DND-41 (cell line): ENCODE results near the gene ARHGAP6.

Source experiments
- ATAC-seq: fragments of 200-7000 bp; cut with Tn5 transposase; 3 replicates; pipeline ENCODE4 v1.9.1; 2021; ENCODE audit warnings: low read depth; ENCODE audit not compliant: insufficient read depth
- DNase-seq: peaks from one replicate; pipeline ENCODE4 v3.0.0-alpha.2; 2020
- H2AFZ ChIP-seq: 2 replicates; pipeline ENCODE4 v1.6.0; 2012; ENCODE audit warnings: low read depth, low read length
- H3K27ac ChIP-seq: 2 replicates; pipeline ENCODE4 v1.5.1; 2012; ENCODE audit warnings: low read length, inconsistent platforms
- H3K27me3 ChIP-seq: fragments of 200-600 bp; sonication (generic); 2 replicates; pipeline ENCODE4 v1.6.0; 2012; ENCODE audit warnings: low read length, mild to moderate bottlenecking, inconsistent platforms; ENCODE audit not compliant: insufficient read depth, poor library complexity
- H3K36me3 ChIP-seq: 2 replicates; pipeline ENCODE4 v1.5.1; 2012; ENCODE audit warnings: low read length, inconsistent platforms; ENCODE audit not compliant: insufficient read depth
- H3K4me1 ChIP-seq: 2 replicates; pipeline ENCODE4 v1.5.1; 2012; ENCODE audit warnings: mild to moderate bottlenecking, low read length; ENCODE audit not compliant: insufficient read depth
- H3K4me2 ChIP-seq: 2 replicates; pipeline ENCODE4 v1.6.0; 2012; ENCODE audit warnings: mild to moderate bottlenecking, moderate library complexity, low read length, inconsistent platforms; ENCODE audit not compliant: insufficient read depth
- H3K4me3 ChIP-seq, 2 experiments: fragments of 200-600 bp in 1 of 2; shearing (Covaris generic) in 1 of 2; 2 replicates each; pipeline ENCODE4 v1.5.1; 2012 to 2016; ENCODE audit warnings: inconsistent platforms in 2 of 2, low read length in 2 of 2, mild to moderate bottlenecking in 2 of 2, low read depth in 1 of 2, moderate library complexity in 1 of 2
- H3K79me2 ChIP-seq: 2 replicates; pipeline ENCODE4 v1.6.0; 2012; ENCODE audit warnings: low read length, inconsistent platforms; ENCODE audit not compliant: insufficient read depth
- H3K9ac ChIP-seq: 2 replicates; pipeline ENCODE4 v1.6.0; 2012; ENCODE audit warnings: low read depth, mild to moderate bottlenecking, inconsistent platforms, low read length, moderate library complexity
- H3K9me3 ChIP-seq: 2 replicates; pipeline ENCODE4 v1.5.1; 2012; ENCODE audit warnings: low read length, moderate library complexity, mild to moderate bottlenecking, inconsistent platforms; ENCODE audit not compliant: insufficient read depth, severe bottlenecking
- H4K20me1 ChIP-seq: 2 replicates; pipeline ENCODE4 v1.6.0; 2012; ENCODE audit warnings: low read length; ENCODE audit not compliant: insufficient read depth
- CTCF ChIP-seq: IDR thresholded peaks from 2 replicates; pipeline ENCODE4 v1.5.1; 2012; ENCODE audit warnings: borderline replicate concordance, low read length, moderate library complexity, mild to moderate bottlenecking; ENCODE audit not compliant: poor library complexity, severe bottlenecking; ENCODE audit errors: extremely low read depth
- EZH2 ChIP-seq: IDR thresholded peaks from 3 replicates; pipeline ENCODE4 v1.6.1; 2012; ENCODE audit warnings: borderline replicate concordance, low read depth, mild to moderate bottlenecking, moderate library complexity, low read length, inconsistent platforms; ENCODE audit not compliant: severe bottlenecking

ARHGAP6 gene

GRCh38 chrX:11470250-11470974 lies 195.3 kb downstream of the ARHGAP6 start:
- no peak for DNase-seq
- no peaks in the 10 kb centered on the region for H4K20me1 ChIP-seq
- no peak for TF ChIP-seq EZH2
- TF ChIP-seq CTCF: no peak
- H3K9me3 ChIP-seq: no peaks in the 10 kb centered on the region
- no peak overlapping the region for H3K4me3 ChIP-seq
- H3K4me1 ChIP-seq: no peaks in the 10 kb centered on the region
- no peak overlapping the region for H3K4me2 ChIP-seq
- H3K36me3 ChIP-seq: no peaks in the 10 kb centered on the region
- H3K27me3 ChIP-seq: no peaks in the 10 kb centered on the region
- H3K9ac ChIP-seq: no peak overlapping the region
- no peaks in the 10 kb centered on the region for H3K79me2 ChIP-seq
- H3K27ac ChIP-seq: no peak overlapping the region
- no peak for ATAC-seq
- H2AFZ ChIP-seq: no peak overlapping the region

DNA sequence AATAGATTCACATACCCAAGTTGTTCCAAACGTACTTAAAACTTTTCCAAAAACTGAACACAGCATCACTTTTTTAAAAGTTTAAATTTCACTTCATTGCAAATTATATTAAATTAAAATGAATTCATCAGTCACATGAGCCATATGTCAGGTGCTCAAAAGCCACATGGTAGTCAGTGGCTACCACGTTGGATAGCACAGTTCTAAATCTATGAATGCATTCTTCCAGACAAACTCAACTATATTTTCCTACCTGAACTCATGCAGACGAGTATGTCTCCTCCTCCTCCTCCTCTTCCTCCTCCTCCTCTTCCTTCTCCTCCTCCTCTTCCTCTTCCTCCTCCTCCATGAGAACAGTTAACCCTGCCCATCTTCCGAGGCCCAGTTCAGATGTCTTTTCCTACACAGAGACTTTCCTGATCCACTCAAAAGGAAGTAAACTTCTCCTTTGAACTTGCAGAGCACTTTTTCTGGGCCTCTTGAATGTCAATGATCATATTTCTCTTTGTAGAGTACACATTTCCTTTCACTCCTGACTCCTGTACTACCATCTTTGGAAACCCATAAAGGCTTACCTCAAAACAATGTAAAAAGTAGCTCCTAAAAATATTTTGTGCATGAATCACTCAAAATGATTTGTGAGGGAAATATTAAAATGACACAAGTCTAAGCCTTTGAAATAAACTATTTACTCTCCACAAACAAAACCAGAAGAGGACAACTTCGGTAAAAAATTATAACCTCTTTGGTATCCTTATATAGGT lies 199.9 kb downstream of the ARHGAP6 start:
- Histone ChIP-seq H3K79me2 (no peaks in the 10 kb centered on the region), H3K9me3 (no peaks in the 10 kb centered on the region), H3K27me3 (no peaks in the 10 kb centered on the region), H3K4me2 (no peak overlapping the region), H3K4me1 (no peaks in the 10 kb centered on the region), H4K20me1 (no peaks in the 10 kb centered on the region), H3K27ac (no peak overlapping the region), H2AFZ (no peak overlapping the region), H3K9ac (no peak overlapping the region), H3K36me3 (no peaks in the 10 kb centered on the region), H3K4me3 (no peak overlapping the region)
- DNase-seq (no peak), ATAC-seq (no peak)
- TF ChIP-seq CTCF (no peak), EZH2 (no peak)

DNA sequence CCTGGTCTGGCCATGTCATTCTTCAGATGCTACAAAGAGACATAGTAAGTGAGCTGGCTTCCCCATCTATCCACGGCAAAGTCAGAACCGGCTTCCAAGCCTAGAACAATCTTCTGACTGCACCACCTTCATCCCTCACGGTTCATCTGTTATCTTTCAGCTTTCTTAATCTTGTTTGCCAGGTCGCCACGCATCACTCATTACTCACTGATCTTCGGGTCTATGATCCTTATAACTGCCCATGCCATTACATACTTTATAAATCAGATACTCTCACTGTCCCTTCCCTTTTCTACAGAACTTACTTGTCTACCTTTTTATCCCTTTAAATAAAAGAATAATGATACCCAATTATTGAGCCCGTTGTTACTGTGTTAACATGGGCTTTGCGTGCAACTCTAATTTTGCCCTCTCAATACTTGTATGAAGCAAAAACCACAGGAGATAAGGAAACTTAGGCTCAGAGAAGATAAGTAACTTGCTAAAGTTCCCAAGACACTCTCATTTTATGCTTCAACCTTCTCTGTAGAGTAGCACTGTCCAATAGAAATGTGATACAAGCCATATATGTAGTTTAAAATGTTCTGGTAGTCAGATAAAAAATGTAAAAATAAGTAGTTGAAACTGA lies 200.8 kb downstream of the ARHGAP6 start:
- no peaks in the 10 kb centered on the region for H4K20me1 ChIP-seq
- no peak for TF ChIP-seq EZH2
- no peak for TF ChIP-seq CTCF
- H3K4me1 ChIP-seq: no peaks in the 10 kb centered on the region
- no peak overlapping the region for H2AFZ ChIP-seq
- DNase-seq (no peak), ATAC-seq (no peak)
- H3K4me3 ChIP-seq: no peak overlapping the region
- H3K9me3 ChIP-seq: no peaks in the 10 kb centered on the region
- no peaks in the 10 kb centered on the region for H3K27me3 ChIP-seq
- no peak overlapping the region for H3K27ac ChIP-seq
- H3K36me3 ChIP-seq: no peaks in the 10 kb centered on the region
- no peak overlapping the region for H3K4me2 ChIP-seq
- no peaks in the 10 kb centered on the region for H3K79me2 ChIP-seq
- no peak overlapping the region for H3K9ac ChIP-seq
